ENCODE data around the gene RALGAPA1.

DNA sequence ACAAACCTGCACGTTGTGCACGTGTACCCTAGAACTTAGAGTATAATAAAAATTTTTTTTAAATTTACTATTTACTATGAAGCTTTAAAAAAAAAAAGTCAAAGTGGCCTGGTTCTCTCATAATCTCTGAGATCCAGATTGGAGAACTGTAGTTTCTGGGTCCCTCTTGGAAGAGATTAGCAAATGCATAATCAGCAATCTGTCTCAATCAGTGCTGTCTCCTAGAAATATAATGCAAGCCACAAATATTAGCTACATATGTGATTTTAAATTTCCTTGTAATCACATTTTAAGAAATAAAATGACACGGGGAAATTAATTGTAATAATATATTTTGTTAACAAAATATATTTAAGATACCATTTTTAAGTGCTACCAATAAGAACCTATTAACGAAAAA lies 32.3 kb downstream of the RALGAPA1 start:
- TF ChIP-seq CTCF (IDR thresholded peaks at IDR 0.05; ENCODE audit: poor library complexity, severe bottlenecking) (no peak), POLR2AphosphoS5 (IDR thresholded peaks at IDR 0.05) (no peak), EP300 (conservative IDR thresholded peaks at IDR 0.05; ENCODE audit: poor library complexity, severe bottlenecking) (no peak), SMC3 (conservative IDR thresholded peaks at IDR 0.05; ENCODE audit: poor library complexity) (no peak), MXI1 (conservative IDR thresholded peaks at IDR 0.05; ENCODE audit: poor library complexity, severe bottlenecking) (no peak), EZH2 (IDR thresholded peaks at IDR 0.05; ENCODE audit: borderline replicate concordance, insufficient read depth, low read length, poor library complexity, severe bottlenecking) (no peak)

All from neural cell (in vitro differentiated cells).